ENCODE data around the gene MAP3K1.

The MAP3K1 gene

DNA sequence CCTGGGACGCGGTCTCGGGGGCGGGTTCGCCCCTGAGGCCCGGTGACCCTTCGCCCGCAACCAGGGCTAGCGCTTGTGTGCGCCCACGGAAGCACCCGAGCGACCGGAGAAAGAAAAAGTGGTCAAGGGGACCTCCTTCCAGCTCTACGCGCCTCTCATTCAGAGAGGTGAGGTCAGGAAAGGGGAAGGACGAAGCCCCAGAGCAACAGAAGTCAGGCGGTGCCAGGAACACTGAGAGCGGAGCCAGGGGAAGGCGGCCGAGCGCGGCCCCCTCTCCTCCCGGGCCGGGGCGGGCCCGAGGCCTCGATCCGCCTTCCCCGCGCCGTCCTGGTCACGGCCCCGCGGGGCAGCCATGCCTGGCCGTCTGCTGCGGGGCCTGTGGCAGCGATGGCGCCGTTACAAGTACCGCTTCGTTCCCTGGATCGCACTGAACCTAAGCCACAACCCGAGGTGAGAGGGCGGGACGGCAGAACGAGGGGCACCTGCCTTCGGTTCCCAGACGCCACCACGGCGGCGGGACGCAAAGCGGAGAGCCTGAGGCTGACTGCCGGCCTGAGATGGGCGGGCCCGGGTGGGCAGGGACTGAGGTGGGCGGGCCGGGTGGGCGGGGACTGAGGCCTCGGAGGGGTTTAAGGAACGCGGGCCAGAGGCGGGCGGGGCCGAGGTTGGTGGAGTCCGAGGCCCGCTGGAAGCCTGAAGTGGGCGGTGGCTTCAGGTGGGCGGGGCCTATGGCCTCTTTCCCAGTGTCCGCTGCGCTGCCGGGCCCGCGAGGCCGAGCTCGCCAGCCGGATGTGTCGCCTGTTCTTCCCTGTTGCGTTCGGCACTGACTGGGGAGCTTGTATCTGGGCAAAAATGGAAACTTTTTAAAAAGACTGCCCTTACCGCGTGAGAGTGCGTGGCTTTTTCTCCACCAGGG, 94.2 kb downstream of the MAP3K1 start, which contains the start of gene SETD9:
SETD9 (plus strand) TSS at position 303 of the 916 bp plus-strand sequence; CDS start at position 353, 50 bp downstream.
- DNase-seq (ENCODE audit: low spot score): peak; percentile 62

DNA sequence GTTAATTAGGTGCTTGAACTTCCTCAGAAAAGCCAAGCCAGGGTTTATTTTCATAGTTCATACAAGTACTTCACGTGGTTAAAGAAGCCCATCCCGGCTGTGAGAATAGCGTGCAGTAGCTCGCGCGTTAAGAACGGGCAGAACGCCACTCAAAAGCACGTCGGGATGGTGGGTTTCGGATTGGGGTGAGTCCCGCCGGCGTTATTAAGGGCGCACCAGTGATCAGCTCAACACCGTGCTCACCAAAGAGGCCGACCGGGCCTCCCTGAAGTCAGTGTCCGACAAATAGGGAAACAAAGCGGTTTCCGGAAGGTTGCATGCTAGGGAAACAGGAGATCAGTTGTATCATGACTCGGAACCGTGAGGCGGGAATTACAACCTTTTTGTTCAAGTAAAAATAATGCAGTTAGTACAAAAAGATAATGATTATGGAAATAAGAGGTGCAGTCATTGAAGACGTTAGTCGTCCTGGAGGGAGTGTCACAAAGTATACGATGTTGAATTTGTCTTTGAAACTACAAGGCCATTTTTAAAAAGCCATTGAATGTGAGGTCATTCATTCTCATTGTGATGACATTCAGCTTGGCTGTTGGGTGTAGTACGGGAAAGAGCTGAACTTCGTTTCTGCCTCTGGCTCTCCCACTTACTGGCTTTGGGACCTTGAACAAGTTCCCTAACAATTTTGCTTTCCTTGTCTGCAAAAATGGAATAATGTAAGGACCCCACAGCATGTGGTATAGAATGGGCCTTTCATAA, 95.0 kb downstream of the MAP3K1 start:
- no peak for DNase-seq (ENCODE audit: low spot score)

DNA sequence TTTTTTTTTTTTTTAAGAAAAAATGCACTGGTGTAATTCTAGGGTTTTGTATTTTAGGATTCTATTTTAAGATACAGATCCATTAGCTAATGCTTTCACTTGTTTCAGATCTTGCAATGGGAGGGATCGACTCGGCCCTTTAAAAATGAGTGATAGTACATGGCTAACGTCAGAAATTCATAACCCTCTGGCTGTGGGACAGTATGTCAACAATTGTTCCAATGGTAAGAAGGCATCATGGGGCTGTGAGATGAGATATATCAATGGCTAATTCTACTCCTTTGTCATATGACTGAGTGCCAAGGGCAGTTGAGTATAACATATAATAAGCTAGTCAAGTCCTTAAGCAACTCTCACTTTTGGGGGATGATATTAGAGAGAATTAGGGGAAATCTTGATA, 98.4 kb downstream of the MAP3K1 start:
- no peak for DNase-seq (ENCODE audit: low spot score)

DNA sequence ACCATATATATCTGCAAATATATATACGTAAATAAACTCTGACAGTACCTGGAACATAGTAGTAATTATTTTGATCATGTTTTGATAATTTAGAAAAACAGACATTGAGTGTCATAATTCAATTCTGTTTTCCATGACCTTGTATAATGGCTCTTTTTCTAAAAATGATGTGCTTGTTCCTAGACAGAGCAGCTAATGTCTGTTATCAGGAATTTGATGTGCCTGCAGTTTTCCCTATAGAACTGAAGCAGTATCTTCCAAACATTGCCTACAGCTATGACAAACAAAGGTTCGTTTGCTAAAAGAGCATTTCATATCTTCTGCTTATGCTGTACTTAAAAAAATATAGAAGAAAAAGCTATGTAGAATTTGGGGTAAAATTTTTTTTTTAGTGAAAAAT, 99.3 kb downstream of the MAP3K1 start:
- DNase-seq (ENCODE audit: low spot score): no peak

DNA sequence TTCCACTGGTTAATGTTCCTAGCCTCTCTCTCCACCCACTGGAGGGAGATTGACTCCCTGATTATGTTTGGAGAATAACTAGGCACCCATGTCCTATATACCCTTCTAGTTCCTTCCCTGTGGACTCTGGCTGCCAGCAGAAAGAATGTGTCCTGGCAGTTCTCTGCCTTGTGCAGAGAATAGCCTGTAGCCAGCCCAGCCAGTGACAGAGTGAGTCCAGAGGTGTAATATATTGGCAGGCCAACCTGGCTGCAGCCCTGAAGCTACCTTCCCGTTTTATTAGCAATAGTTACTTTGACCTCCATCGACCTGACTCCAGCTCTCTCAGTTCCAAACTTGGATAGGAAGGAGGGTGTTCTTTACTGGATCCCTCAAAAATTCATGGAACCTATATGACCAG, 102.2 kb downstream of the MAP3K1 start:
- no peak for DNase-seq (ENCODE audit: low spot score)

DNA sequence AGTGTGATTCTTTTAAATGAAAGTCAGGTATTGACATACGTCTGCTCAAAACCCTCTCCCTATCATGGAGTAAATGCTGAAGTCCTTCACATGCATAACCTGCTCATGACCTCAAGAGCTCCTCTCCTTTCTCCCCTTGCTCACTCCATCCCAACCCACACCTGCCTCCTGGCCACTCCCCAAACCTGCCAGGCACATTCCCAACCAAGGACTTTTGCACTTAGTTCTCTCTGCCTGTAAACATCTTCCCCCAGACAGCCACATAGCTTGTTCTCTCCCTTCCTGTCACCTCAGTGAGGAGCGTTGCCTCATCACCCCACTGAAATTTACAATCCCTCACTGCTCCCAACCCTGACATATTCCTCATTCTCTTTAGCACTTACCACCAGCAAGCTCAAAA, 102.7 kb downstream of the MAP3K1 start:
- DNase-seq (ENCODE audit: low spot score): no peak

DNA sequence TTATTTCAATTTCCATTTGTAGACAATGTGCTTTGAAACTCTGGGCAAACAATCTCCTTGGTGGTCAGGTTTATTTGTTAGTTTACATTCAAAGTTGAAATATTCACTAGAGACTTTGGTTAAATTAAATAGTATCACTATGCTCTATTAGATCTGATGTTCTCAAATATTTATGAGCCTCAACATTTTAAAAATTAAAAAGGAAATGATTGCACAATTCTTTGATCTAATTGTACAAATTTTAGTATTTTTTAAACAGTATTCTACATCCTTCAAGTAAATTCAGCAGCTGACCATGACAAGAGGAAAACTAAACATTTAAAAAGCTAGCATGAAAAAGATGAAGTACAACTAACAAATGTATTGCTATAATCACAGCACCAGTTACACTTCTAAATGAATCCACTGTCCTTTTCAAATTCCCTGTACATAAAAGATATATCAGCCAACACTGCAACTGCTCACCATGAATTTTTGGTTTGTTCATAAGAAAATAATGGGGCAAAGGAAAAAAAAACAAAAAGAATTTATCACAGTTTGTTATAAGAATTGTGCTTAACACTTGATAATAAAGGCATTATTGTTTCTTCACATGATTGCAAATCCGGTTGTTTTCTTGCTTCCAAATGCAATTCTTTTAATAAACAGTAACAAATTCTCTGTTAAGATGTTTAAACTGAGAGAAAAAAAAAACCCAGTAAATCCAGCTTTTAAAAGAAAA, 104.8 kb downstream of the MAP3K1 start:
- no peak for DNase-seq (ENCODE audit: low spot score)

DNA sequence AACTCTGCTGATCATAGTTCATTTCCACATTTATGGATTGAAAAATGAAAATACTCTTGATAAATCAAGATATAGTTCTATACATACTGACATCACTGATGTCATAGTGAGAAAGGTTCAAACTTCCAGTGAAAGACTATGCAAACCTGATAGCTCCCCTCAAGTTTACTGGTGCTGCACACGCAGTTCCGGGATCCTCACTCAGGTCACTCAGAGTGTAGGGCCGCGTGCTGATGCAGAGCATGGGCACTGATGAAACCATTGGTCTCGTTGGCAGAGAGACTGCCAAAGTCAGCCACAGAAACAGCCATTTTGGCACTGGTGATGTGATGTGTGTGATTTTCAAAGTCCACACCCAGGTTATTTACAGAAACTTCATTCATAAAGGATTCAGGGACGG, 107.6 kb downstream of the MAP3K1 start:
- DNase-seq (ENCODE audit: low spot score): no peak

DNA sequence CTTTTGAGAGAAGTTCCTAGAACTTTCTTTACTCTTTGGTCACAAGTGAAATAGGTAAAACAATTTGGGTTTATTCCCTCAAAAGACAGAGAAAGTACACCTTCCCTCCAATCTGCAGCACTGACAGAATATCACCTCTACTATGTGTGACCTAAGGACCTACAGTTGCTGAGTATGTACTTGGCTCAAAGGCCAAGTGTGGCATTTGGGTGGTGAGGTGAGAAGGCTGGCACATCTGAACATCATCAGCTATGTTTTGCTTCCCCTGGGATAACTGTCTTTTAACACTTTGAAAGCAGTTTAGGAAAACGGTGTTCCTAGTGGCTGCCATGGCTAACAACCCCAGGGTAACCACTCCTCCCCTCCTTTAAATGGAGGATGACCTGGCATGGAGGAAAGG, 119.0 kb downstream of the MAP3K1 start:
- no peak for DNase-seq (ENCODE audit: low spot score)

DNA sequence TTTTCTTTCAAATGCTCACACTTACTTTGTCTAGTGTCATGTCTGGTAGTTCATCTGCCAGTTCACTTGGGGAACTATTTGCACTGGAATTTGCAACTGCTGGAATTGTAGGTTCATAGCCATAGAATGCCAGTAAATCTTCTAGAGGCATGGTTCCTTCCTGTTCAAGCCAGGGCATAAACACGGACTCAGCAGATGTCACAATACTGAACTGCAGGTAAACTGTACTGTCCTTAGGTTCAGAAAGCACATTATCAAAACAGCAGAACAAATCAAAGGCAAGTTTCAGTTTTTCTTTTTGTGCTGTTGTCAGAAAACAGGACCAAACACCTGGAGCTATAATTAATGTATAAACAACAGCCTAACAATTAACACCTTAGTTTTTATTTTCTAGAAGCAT, 123.5 kb downstream of the MAP3K1 start:
- no peak for DNase-seq (ENCODE audit: low spot score)

DNA sequence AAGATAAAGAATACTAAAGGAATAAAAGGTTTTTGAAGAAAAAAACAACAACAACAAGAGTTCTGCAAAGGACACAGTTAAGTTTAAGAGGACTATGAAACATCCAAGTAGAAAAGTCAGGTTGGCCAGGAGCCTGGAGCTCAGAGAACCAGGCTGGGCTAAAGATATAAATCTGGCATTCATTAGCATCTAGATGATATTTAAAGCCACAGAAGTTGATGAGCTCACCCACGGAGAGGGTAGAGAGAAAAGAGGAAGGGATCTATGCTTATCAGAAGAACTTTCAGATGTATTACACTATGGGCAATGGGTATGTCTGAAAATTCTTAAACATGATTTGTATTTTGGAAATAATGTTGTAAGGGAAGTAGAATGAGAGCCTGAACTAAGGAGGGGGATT, 126.6 kb downstream of the MAP3K1 start:
- no peak for DNase-seq (ENCODE audit: low spot score)
